Lung microvascular endothelial cell (primary cell): ENCODE results near the gene TMEM174. TPM values are rescaled to one million over a fixed set of nuclear protein-coding genes. Genes with fewer than 3 reads are reported as not detected.

ENCODE experiments used
- DNase-seq, 2 donors: peaks; one replicate each; pipeline versions ENCODE4 v3.0.0 to v3.0.0-alpha.2; 2010; ENCODE audit warnings: low read depth in 2 of 2
- total RNA-seq: library from RNA; depleted of rRNA; stranded (reverse); fragments of >200 nt; gene quantifications from 2 replicates; pipeline ENCODE4 v1.2.1, GENCODE V29; 2014

TMEM174 gene
- total RNA-seq, 1 donor from 2014 or later = not detected

GRCh38 chr5:73222173-73222572 lies 49.2 kb downstream of the TMEM174 start:
- DNase-seq = no peak

Other genes with a start within 250 kb of the TMEM174 start
- gene FCHO2, start 217.2 kb upstream of the TMEM174 start, total RNA-seq = 25.9 and 32.9 TPM in 2 replicates
- gene TMEM171, start 52.6 kb upstream of the TMEM174 start, total RNA-seq = 0.40 and 1.1 TPM in 2 replicates